CD14-positive monocyte (primary cell): ENCODE data around the gene SLC25A21. TPM values are rescaled to one million over a fixed set of nuclear protein-coding genes. Genes with fewer than 3 reads are reported as not detected.
"Not testable (repeated sequence)": the region's sequence is repeated elsewhere in the genome, so short reads cannot be mapped to it uniquely, and the experiment has no call there.

Experiments used
- DNase-seq, 3 donors: peaks; one replicate each; pipeline ENCODE4 v3.0.0-alpha.2; 2011 to 2022
- H2AFZ ChIP-seq: 2 replicates; pipeline ENCODE4 v1.6.0; 2012; ENCODE audit warnings: mild to moderate bottlenecking, low read depth, low read length, inconsistent platforms; ENCODE audit not compliant: insufficient read depth, poor library complexity, severe bottlenecking
- H3K27ac ChIP-seq, 2 donors: 1 replicate in 1 of 2; 2 replicates in 1 of 2; pipeline ENCODE4 v1.5.1; 2012 to 2013; ENCODE audit warnings: low read length in 2 of 2, control low read depth in 1 of 2, inconsistent platforms in 1 of 2, low read depth in 1 of 2, mild to moderate bottlenecking in 1 of 2
- H3K27me3 ChIP-seq, 2 donors: one replicate each; pipeline versions ENCODE4 v1.6.0 to v1.6.1; 2011 to 2013; ENCODE audit warnings: low read length in 2 of 2; ENCODE audit not compliant: control insufficient read depth in 2 of 2, insufficient read depth in 2 of 2
- H3K36me3 ChIP-seq, 2 donors: replicated peaks in 1 of 2; 1 replicate in 1 of 2; 2 replicates in 1 of 2; pipeline versions ENCODE4 v1.5.1 to v1.6.1; 2012 to 2013; ENCODE audit warnings: low read length in 2 of 2, control low read depth in 1 of 2, inconsistent platforms in 1 of 2, mild to moderate bottlenecking in 1 of 2; ENCODE audit not compliant: insufficient read depth in 2 of 2, control insufficient read depth in 1 of 2
- H3K4me1 ChIP-seq, 2 donors: 1 replicate in 1 of 2; 2 replicates in 1 of 2; pipeline versions ENCODE4 v1.5.1 to v1.6.1; 2012 to 2013; ENCODE audit warnings: low read length in 2 of 2, control low read depth in 1 of 2, inconsistent platforms in 1 of 2, mild to moderate bottlenecking in 1 of 2, moderate library complexity in 1 of 2; ENCODE audit not compliant: insufficient read depth in 2 of 2, control insufficient read depth in 1 of 2
- H3K4me2 ChIP-seq: replicated peaks from 2 replicates; pipeline ENCODE3; 2012; ENCODE audit warnings: low read length, moderate library complexity, mild to moderate bottlenecking; ENCODE audit not compliant: poor library complexity, severe bottlenecking; ENCODE audit errors: extremely low read depth
- H3K4me3 ChIP-seq, 3 experiments: fragments of 200-600 bp in 1 of 3; sonication (generic) in 1 of 3; replicated peaks in 1 of 3; 1 replicate in 2 of 3; 2 replicates in 1 of 3; pipeline ENCODE4 v1.5.1; 2011 to 2013; ENCODE audit warnings: low read length in 3 of 3, mild to moderate bottlenecking in 3 of 3, control low read depth in 2 of 3, low read depth in 2 of 3, inconsistent platforms in 1 of 3, moderate library complexity in 1 of 3
- H3K79me2 ChIP-seq: 2 replicates; pipeline ENCODE4 v1.6.0; 2012; ENCODE audit warnings: mild to moderate bottlenecking, control low read depth, inconsistent platforms, low read length, moderate library complexity; ENCODE audit not compliant: insufficient read depth
- H3K9ac ChIP-seq: 2 replicates; pipeline ENCODE4 v1.6.0; 2017; ENCODE audit warnings: low read length, mild to moderate bottlenecking; ENCODE audit not compliant: insufficient read depth, poor library complexity, severe bottlenecking
- H3K9me3 ChIP-seq, 2 donors: replicated peaks in 1 of 2; 1 replicate in 1 of 2; 2 replicates in 1 of 2; pipeline versions ENCODE4 v1.5.1 to v1.6.1; 2012 to 2013; ENCODE audit warnings: low read length in 2 of 2, control low read depth in 1 of 2; ENCODE audit not compliant: control insufficient read depth in 1 of 2, insufficient read depth in 1 of 2
- H4K20me1 ChIP-seq: 2 replicates; pipeline ENCODE4 v1.6.0; 2012; ENCODE audit warnings: mild to moderate bottlenecking, low read length, control low read depth, moderate library complexity; ENCODE audit not compliant: insufficient read depth
- H3K27ac Mint-ChIP-seq, 7 donors: one replicate each; pipeline ENCODE4 v1.8.0; 2020; ENCODE audit warnings: mild to moderate bottlenecking in 7 of 7, mixed read lengths in 7 of 7, moderate library complexity in 6 of 7, inconsistent platforms in 2 of 7
- H3K27me3 Mint-ChIP-seq, 3 donors: one replicate each; pipeline ENCODE4 v1.8.0; 2021 to 2022; ENCODE audit warnings: low read depth in 3 of 3, mild to moderate bottlenecking in 3 of 3, mixed read lengths in 3 of 3, moderate library complexity in 3 of 3, inconsistent platforms in 1 of 3
- H3K36me3 Mint-ChIP-seq, 2 donors: one replicate each; pipeline ENCODE4 v1.8.0; 2020; ENCODE audit warnings: mixed read lengths in 2 of 2, inconsistent platforms in 1 of 2, mild to moderate bottlenecking in 1 of 2
- H3K4me1 Mint-ChIP-seq: one replicate; pipeline ENCODE4 v1.8.0; 2020; ENCODE audit warnings: mild to moderate bottlenecking, mixed read lengths
- H3K4me3 Mint-ChIP-seq, 2 donors: one replicate each; pipeline ENCODE4 v1.8.0; 2020; ENCODE audit warnings: mild to moderate bottlenecking in 2 of 2, mixed read lengths in 2 of 2, moderate library complexity in 1 of 2
- H3K9me3 Mint-ChIP-seq, 7 donors: one replicate each; pipeline ENCODE4 v1.8.0; 2020 to 2022; ENCODE audit warnings: mixed read lengths in 7 of 7, mild to moderate bottlenecking in 6 of 7, moderate library complexity in 6 of 7, inconsistent platforms in 2 of 7
- CTCF ChIP-seq: fragments of 200-600 bp; IDR thresholded peaks from one replicate; pipeline ENCODE4 v1.8.0; 2022; ENCODE audit warnings: antibody characterized with exemption, mild to moderate bottlenecking
- whole genome bisulfite sequencing: methylation state at CpG from one replicate; pipeline ENCODE4 v1.1.5; 2013; ENCODE audit warnings: missing lambda C conversion rate; ENCODE audit not compliant: insufficient coverage; 5-methylcytosine and 5-hydroxymethylcytosine counted together
- intact Hi-C, 2 donors: fragments of 100-400 bp; cut with micrococcal nuclease; formaldehyde crosslinking; loops; one replicate each; pipeline versions ENCODE4 v1.15.0 to v1.15.1; 2023
- polyA plus RNA-seq, 3 donors: library from polyadenylated mRNA; depleted of rRNA in 1 of 3; unstranded in 2 of 3; stranded (reverse) in 1 of 3; fragments of 300-500 nt in 2 of 3; fragments of >200 nt in 1 of 3; fragmentation: Illumina TruSeq in 2 of 3; gene quantifications; 1 replicate in 2 of 3; 2 replicates in 1 of 3; pipeline ENCODE4 v1.2.3, GENCODE V29; 2012 to 2021

Gene SLC25A21
- polyA plus RNA-seq, 3 donors: not detected

GRCh38 chr14:37147310-37147880 lies 25.0 kb downstream of the SLC25A21 start:
- no peaks in the 10 kb centered on the region for H3K9me3 ChIP-seq
- Mint-ChIP-seq H3K27ac (peak overlapping the region in 3 of 7 donors; percentile 12 to 46 (median 40)), H3K9me3 (peaks cover 0 to 1% (median 0%) of the 10 kb centered on the region in 7 donors), H3K4me3 (no peak overlapping the region), H3K4me1 (peaks cover 21% of the 10 kb centered on the region), H3K27me3 (peaks cover 1 to 7% (median 5%) of the 10 kb centered on the region in 3 donors), H3K36me3 (no peaks in the 10 kb centered on the region)
- no peak overlapping the region for H3K4me2 ChIP-seq
- no peaks in the 10 kb centered on the region for H3K79me2 ChIP-seq
- H3K9ac ChIP-seq: no peak overlapping the region
- no peak for TF ChIP-seq CTCF
- intact Hi-C loops: no loop called here
- peak; percentile 2 to 39 (median 8) for DNase-seq
- no peak overlapping the region for H3K27ac ChIP-seq
- 63% methylated on average over 1 of the region's 1 CpG for WGBS
- H3K27me3 ChIP-seq: no peaks in the 10 kb centered on the region
- no peaks in the 10 kb centered on the region for H3K36me3 ChIP-seq
- H3K4me1 ChIP-seq: peaks cover 19 to 21% of the 10 kb centered on the region in 2 donors
- no peak overlapping the region for H2AFZ ChIP-seq
- no peak overlapping the region for H3K4me3 ChIP-seq
- no peaks in the 10 kb centered on the region for H4K20me1 ChIP-seq

- DNase-seq, intact Hi-C loops, H3K27ac ChIP-seq, H3K27me3 Mint-ChIP-seq, H3K9ac ChIP-seq, H3K36me3 ChIP-seq, H4K20me1 ChIP-seq, H3K9me3 Mint-ChIP-seq, H3K4me2 ChIP-seq, H3K9me3 ChIP-seq, H3K4me3 ChIP-seq, H3K79me2 ChIP-seq, H2AFZ ChIP-seq, H3K36me3 Mint-ChIP-seq, H3K4me3 Mint-ChIP-seq, H3K27me3 ChIP-seq: not testable (repeated sequence)
- peak overlapping the region in 1 of 7 donors; percentile 26 for H3K27ac Mint-ChIP-seq
- H3K4me1 Mint-ChIP-seq: peaks cover 21% of the 10 kb centered on the region
- no CpG with 5 or more reads among the region's 1 CpG for WGBS
- peaks cover 19 to 21% of the 10 kb centered on the region in 2 donors for H3K4me1 ChIP-seq
Observed at GRCh38 chr14:37146438-37146837, 26.0 kb downstream of the SLC25A21 start.
